Choroid plexus epithelial cell (primary cell): ENCODE measurements around the gene ETFA.

ENCODE experiments used
- DNase-seq: peaks from one replicate; pipeline ENCODE4 v3.0.0-alpha.2; 2010; ENCODE audit warnings: low read depth
- H3K4me3 ChIP-seq: 2 replicates; pipeline ENCODE4 v1.5.1; 2011; ENCODE audit warnings: low read depth, mild to moderate bottlenecking, control low read depth, low read length, moderate library complexity
- CTCF ChIP-seq: conservative IDR thresholded peaks from 2 replicates; pipeline ENCODE4 v1.5.1; 2011; ENCODE audit warnings: low read depth, mild to moderate bottlenecking, control low read depth, inconsistent platforms, low read length, moderate library complexity

The ETFA gene

GRCh38 chr15:76311100-76311953 lies at the start of gene ETFA:
Gene ETFA, minus strand, starts transcription at chr15:76311469. Its CDS starts 81 bp downstream, at chr15:76311388.
- no peak for TF ChIP-seq CTCF
- peak; percentile 97 for DNase-seq
- H3K4me3 ChIP-seq, result peak within 1 kb of the TSS; percentile 95

DNA sequence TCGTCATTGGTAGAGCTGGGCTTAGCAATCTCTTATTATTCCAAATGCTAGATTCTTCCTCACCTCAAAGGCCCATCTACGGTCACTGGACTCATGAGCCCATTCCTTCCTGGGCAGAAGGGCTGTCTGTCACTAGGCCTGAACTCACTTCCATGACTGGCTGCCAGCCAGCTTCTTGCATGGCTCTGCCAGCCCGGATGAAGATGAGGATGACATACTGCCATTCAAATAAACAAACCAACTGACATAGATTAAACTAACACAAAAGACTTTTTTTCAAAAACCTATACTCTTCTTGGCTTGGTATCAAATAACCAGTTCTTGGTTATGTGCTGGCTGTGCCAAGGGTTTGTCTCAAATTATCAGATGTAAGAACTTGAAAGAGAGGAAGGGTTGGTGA lies 49.1 kb upstream of the ETFA start:
- no peak for TF ChIP-seq CTCF
- no peak overlapping the region for H3K4me3 ChIP-seq
- DNase-seq, result no peak

GRCh38 chr15:76359152-76359551 lies 47.9 kb upstream of the ETFA start:
- no peak for DNase-seq
- no peak overlapping the region for H3K4me3 ChIP-seq
- no peak for TF ChIP-seq CTCF

DNA sequence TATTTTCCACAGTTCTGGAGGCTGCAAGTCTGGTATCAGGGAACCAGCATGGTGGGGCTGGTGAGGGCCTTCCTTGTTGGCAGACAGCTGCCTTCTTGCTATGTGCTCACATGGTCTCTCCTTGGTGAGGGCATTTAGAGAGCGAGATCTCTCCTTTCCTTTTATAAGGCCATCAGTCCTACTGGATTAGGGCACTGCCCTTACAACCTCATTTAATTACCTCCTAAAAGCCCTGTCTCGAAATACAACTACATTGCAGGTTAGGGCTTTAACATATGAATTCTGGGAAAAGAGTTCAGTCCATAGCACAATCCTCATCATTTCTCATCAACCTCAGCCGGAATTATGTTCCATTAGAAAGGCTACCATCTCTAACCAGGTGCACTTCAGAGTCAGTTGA lies 47.2 kb upstream of the ETFA start:
- no peak for DNase-seq
- TF ChIP-seq CTCF, result no peak
- H3K4me3 ChIP-seq, result no peak overlapping the region

DNA sequence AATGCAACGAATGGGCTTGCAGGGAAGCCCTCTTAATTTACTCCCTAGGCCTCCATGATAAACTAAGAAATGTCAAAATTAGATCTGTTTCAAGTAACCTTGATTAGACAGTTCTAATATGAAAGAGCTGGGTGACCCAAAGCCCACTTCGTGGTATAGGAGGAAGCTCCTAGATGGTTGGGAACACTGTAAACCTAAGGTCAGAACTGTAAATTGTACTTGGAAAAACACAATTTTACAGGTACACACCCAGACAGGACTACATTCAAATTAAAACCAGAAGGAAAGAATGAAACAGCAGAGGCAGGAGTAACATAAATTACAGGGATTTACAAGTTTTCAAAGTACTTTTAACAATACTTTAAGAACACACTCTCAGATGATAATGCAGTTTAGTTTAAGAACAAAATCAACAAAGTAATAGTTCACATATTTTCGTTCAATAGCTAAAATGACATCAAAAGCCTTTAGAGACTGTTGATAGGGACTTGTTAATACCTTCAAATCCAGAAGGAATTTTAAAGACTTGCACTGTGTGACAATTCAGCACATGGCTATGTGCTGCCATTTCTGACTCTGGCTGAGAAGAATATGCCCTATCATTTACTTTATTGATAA lies 43.7 kb upstream of the ETFA start:
- H3K4me3 ChIP-seq, result no peak overlapping the region
- no peak for TF ChIP-seq CTCF
- DNase-seq, result no peak

DNA sequence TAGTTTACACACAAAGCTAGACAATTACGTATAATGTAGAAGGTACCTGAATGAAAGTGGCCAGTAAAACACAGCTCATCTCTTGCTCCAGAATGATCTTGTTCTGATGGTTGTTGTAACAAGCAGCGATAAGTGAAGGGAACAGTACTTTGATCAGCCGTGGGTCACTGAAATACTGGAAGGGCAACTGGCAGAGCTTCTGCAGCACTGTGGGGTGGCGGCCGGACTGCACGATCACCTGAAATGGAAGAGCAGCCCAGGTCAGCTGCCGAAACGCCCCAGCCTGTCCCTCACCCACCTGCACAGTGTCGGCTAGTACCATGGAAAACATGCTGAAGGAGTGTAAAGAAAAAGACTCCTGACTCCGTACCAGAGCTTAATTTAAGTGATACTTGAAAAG lies 42.6 kb upstream of the ETFA start:
- TF ChIP-seq CTCF, result no peak
- no peak for DNase-seq
- H3K4me3 ChIP-seq, result no peak overlapping the region
